Gastrocnemius medialis (tissue), 4 donors: ENCODE results near the gene NID1.

ENCODE experiments used
- POLR2A ChIP-seq, 2 donors: fragments of 450-650 bp; IDR thresholded peaks; one replicate each; pipeline ENCODE4 v1.6.1; 2017; ENCODE audit warnings: antibody characterized with exemption in 2 of 2, mild to moderate bottlenecking in 2 of 2, moderate library complexity in 2 of 2
- TF ChIP-seq, protein P1 (sequence below), 5 experiments: fragments of 450-650 bp in 3 of 5; fragments of 200-600 bp in 2 of 5; sonication (generic) in 2 of 5; IDR thresholded peaks in 4 of 5; conservative IDR thresholded peaks in 1 of 5; 1 replicate in 4 of 5; 2 replicates in 1 of 5; pipeline ENCODE4 v1.5.1; 2016 to 2019; ENCODE audit warnings: antibody characterized with exemption in 5 of 5, mild to moderate bottlenecking in 3 of 5, moderate library complexity in 3 of 5

DNA sequence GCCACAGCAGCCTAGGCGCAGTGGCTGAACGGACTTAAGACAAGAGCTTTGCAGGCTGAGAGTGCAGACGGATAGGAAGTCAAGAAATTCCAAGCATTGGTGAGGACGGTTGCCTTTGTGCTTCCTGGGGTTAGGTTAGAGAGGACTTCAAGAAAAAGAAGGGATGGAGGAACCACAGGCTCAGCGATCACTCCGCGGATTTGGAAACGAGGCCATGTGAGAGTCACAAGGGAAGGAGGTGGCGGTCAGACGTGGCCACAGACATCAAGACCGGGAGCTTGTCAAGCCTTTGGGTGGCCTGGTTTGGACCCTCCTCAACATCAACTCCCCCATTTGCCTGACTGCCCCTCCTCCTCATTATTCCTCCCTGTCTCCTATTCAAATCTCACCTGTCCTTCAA is 62.3 kb downstream of the NID1 start:
- TF ChIP-seq, protein P1, sequence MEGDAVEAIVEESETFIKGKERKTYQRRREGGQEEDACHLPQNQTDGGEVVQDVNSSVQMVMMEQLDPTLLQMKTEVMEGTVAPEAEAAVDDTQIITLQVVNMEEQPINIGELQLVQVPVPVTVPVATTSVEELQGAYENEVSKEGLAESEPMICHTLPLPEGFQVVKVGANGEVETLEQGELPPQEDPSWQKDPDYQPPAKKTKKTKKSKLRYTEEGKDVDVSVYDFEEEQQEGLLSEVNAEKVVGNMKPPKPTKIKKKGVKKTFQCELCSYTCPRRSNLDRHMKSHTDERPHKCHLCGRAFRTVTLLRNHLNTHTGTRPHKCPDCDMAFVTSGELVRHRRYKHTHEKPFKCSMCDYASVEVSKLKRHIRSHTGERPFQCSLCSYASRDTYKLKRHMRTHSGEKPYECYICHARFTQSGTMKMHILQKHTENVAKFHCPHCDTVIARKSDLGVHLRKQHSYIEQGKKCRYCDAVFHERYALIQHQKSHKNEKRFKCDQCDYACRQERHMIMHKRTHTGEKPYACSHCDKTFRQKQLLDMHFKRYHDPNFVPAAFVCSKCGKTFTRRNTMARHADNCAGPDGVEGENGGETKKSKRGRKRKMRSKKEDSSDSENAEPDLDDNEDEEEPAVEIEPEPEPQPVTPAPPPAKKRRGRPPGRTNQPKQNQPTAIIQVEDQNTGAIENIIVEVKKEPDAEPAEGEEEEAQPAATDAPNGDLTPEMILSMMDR (IDR thresholded peaks at IDR 0.05 in 4 of 5, conservative IDR thresholded peaks at IDR 0.05 in 1 of 5) = no peak
- no peak for TF ChIP-seq POLR2A (IDR thresholded peaks at IDR 0.05)
